GM21526 (cell line): ENCODE measurements around the gene DPY30.

Source experiments
- ATAC-seq: cut with Tn5 transposase; IDR thresholded peaks from one replicate; pipeline ENCODE4 v1.9.1; 2021; ENCODE audit warnings: moderate library complexity; ENCODE audit not compliant: unreplicated experiment, low FRiP score

DPY30 gene

DNA sequence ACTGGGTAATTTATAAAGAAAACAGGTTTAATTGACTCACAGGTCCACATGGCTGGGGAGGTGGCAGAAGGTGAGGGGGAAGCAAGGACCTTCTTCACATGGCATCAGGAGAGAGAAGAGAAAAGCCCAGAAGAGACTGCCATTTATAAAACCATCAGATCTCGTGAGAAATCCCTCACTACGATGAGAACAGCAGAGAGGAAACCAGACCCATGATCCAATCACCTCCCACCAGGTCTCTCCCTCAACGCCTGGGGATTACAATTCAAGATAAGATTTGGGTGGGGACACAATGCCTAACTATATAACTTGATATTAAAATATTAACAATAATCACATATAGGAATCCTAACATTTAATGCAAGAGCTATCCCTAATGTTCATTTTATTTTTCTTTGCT lies 60.6 kb downstream of the DPY30 start:
- no peak for ATAC-seq

DNA sequence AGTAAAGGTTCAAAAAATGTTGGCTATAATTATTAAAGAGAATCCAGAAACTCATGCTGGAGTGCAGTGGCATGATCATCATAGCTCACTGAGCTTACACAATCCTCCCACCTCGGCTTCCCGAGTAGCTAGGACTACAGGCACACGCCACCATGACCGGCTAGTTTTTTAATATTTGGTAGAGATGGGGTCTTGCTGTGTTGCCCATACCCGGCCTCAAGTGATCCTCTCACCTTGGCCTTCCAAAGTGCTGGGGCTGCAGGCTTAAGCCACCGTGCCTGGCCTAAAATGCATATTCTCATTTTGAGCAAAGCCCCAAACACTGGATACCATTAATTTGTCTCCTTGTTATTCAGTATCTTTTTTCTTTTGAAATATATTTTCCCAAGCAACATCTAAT lies 61.2 kb downstream of the DPY30 start:
- ATAC-seq, result no peak
